ENCODE measurements around the gene IFNE. TPM values are rescaled to one million over a fixed set of nuclear protein-coding genes. Genes with fewer than 3 reads are reported as not detected.
"Not testable (repeated sequence)": the region's sequence is repeated elsewhere in the genome, so short reads cannot be mapped to it uniquely, and the experiment has no call there.

Gene IFNE
- total RNA-seq, 1 donor: 3.6 TPM

DNA sequence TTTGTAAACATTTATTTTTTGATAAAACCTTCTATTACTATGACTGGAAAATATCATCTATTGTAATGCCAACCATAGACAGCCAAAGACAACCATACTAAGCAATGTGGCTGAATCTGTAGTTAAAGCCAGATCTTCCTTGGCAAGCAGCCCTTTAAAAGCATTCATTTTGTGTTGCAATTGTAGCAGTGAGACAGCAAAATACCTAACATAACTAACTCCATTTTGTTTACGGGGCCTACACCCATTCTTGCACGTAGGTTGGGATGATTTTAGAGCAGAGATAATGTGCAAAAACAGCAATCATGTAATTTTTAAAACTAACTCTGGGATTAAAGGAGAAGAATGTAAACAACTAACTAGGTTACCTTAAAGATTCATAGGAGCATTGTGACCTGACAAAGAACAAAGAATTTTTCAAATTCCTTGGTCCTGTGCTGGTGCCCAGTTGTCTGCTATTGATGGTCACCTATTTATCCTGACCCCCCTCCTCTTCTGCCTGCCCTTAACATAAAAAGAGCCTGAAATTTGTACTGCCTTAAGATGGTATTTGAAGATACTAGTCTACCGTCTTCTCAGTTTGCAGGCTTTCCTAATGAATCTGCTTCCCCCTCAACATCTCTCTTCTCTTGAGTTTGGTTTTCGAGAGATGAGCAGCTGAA is 31.2 kb downstream of the IFNE start:
- H2AFZ ChIP-seq (ENCODE audit: low read length): no peak overlapping the region
- H3K9me3 ChIP-seq (ENCODE audit: low read depth, low read length): no peaks in the 10 kb centered on the region
- peaks cover 6% of the 10 kb centered on the region for H4K20me1 ChIP-seq (ENCODE audit: insufficient read depth, low read length)
- H3K27me3 ChIP-seq (ENCODE audit: insufficient read depth, low read length): no peaks in the 10 kb centered on the region
- H3K4me3 ChIP-seq (ENCODE audit: insufficient read depth, low read length): no peak overlapping the region
- peaks cover 29% of the 10 kb centered on the region for H3K36me3 ChIP-seq (ENCODE audit: insufficient read depth, low read length)
- H3K4me2 ChIP-seq (ENCODE audit: insufficient read depth, low read length): no peak overlapping the region
- H3K4me1 ChIP-seq (ENCODE audit: insufficient read depth, low read length): peaks cover 12% of the 10 kb centered on the region
- TF ChIP-seq CTCF (IDR thresholded peaks at IDR 0.05; ENCODE audit: extremely low read depth, low read depth, low read length): no peak
- H3K27ac ChIP-seq (ENCODE audit: low read depth, low read length): no peak overlapping the region
- peak; percentile 10 for DNase-seq (ENCODE audit: insufficient read length, low spot score, missing footprints)
- H3K79me2 ChIP-seq (ENCODE audit: insufficient read depth, low read length): no peaks in the 10 kb centered on the region

- H3K4me2 ChIP-seq (ENCODE audit: insufficient read depth, low read length); H4K20me1 ChIP-seq (ENCODE audit: insufficient read depth, low read length); H3K9me3 ChIP-seq (ENCODE audit: low read depth, low read length); H3K27me3 ChIP-seq (ENCODE audit: insufficient read depth, low read length); DNase-seq (ENCODE audit: insufficient read length, low spot score, missing footprints); H3K4me1 ChIP-seq (ENCODE audit: insufficient read depth, low read length); H3K27ac ChIP-seq (ENCODE audit: low read depth, low read length); H2AFZ ChIP-seq (ENCODE audit: low read length); H3K4me3 ChIP-seq (ENCODE audit: insufficient read depth, low read length); H3K79me2 ChIP-seq (ENCODE audit: insufficient read depth, low read length): not testable (repeated sequence)
- H3K36me3 ChIP-seq (ENCODE audit: insufficient read depth, low read length): peaks cover 13% of the 10 kb centered on the region
Measured at GRCh38 chr9:21449312-21449711, 32.8 kb downstream of the IFNE start.

DNA sequence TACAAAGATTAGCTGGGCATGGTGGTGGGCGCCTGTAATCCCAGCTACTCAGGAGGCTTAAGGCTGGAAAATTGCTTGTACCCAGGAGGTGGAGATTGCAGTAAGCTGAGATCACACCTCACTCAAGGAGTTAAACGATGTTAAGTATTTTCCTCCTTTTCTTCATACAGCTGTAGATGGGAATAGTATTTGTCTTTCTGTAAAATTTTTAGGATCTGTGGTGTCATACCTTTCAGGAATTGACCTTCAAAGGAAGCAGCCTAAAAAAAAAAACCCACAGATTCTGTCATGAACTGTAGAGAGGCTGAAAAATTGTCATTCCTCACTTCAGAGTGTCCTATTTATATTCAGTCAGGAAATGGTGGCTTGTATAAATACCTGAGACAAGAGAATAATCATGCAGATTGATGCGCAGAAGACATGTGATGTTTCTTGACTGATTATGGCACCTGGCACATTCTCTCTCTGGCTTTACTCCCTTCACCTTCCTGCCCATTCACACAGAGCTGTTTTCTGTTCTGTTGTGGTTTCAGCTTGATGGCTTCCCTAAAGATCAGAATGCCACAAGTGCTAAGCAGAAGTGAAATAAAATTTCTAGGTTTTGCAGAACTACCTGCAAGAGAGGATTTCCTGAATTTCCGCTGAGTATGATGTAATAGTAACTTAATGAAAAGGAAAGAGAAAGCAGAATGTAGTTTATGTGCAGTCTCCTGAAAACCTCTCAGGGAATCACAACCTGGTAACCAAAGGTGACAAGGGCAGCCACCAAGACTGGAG is 38.1 kb downstream of the IFNE start:
- H3K27ac ChIP-seq (ENCODE audit: low read depth, low read length): no peak overlapping the region
- H3K36me3 ChIP-seq (ENCODE audit: insufficient read depth, low read length): no peaks in the 10 kb centered on the region
- H3K79me2 ChIP-seq (ENCODE audit: insufficient read depth, low read length): no peaks in the 10 kb centered on the region
- no peaks in the 10 kb centered on the region for H3K4me1 ChIP-seq (ENCODE audit: insufficient read depth, low read length)
- no peak for DNase-seq (ENCODE audit: insufficient read length, low spot score, missing footprints)
- H2AFZ ChIP-seq (ENCODE audit: low read length): no peak overlapping the region
- no peaks in the 10 kb centered on the region for H3K27me3 ChIP-seq (ENCODE audit: insufficient read depth, low read length)
- TF ChIP-seq CTCF (IDR thresholded peaks at IDR 0.05; ENCODE audit: extremely low read depth, low read depth, low read length): no peak
- H3K4me3 ChIP-seq (ENCODE audit: insufficient read depth, low read length): no peak overlapping the region
- no peak overlapping the region for H3K4me2 ChIP-seq (ENCODE audit: insufficient read depth, low read length)
- H3K9me3 ChIP-seq (ENCODE audit: low read depth, low read length): peaks cover 2% of the 10 kb centered on the region
- H4K20me1 ChIP-seq (ENCODE audit: insufficient read depth, low read length): no peaks in the 10 kb centered on the region

DNA sequence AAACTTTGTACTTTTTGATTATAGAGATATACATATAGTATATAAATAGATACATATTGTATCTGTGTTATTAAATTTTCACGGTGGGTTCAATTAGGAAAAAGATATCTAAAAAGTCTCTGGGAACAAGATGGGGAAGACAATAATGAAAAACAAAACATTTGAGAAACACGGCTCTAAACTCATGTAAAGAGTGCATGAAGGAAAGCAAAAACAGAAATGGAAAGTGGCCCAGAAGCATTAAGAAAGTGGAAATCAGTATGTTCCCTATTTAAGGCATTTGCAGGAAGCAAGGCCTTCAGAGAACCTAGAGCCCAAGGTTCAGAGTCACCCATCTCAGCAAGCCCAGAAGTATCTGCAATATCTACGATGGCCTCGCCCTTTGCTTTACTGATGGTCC is 42.0 kb downstream of the IFNE start, which contains the start of gene IFNA1:
Gene IFNA1 (plus strand): TSS at position 301 of the 400 bp plus-strand sequence. CDS start 69 bp downstream, at position 370.
- Histone ChIP-seq H2AFZ (ENCODE audit: low read length) (no peak within 1 kb of the TSS), H3K27ac (ENCODE audit: low read depth, low read length) (no peak within 1 kb of the TSS), H3K79me2 (ENCODE audit: insufficient read depth, low read length) (no peaks in the 10 kb centered on the region), H3K4me1 (ENCODE audit: insufficient read depth, low read length) (no peaks in the 10 kb centered on the region), H3K4me2 (ENCODE audit: insufficient read depth, low read length) (no peak within 1 kb of the TSS), H3K4me3 (ENCODE audit: insufficient read depth, low read length) (no peak within 1 kb of the TSS), H3K27me3 (ENCODE audit: insufficient read depth, low read length) (no peaks in the 10 kb centered on the region), H3K36me3 (ENCODE audit: insufficient read depth, low read length) (no peaks in the 10 kb centered on the region), H3K9me3 (ENCODE audit: low read depth, low read length) (peaks cover 2% of the 10 kb centered on the region), H4K20me1 (ENCODE audit: insufficient read depth, low read length) (no peaks in the 10 kb centered on the region)
- no peak for TF ChIP-seq CTCF (IDR thresholded peaks at IDR 0.05; ENCODE audit: extremely low read depth, low read depth, low read length)
- no peak for DNase-seq (ENCODE audit: insufficient read length, low spot score, missing footprints)

DNA sequence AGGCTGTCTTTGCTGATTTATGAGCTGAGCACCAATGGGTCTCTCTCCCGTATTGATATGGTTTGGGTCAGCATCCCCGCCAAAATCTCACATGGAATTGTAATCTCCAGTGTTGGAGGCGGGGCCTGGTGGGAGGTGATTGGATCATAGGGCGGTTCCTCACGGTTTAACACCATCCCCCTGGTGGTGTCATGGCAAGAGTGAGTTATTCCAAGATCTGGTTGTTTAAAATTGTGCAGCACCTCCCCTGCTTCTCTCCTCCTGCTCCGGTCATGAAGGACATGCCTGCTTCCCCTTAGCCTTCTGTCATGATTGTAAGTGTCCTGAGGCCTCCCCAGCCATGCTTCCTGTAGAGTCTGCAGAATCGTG is 47.1 kb downstream of the IFNE start:
- not testable (repeated sequence) for H3K79me2 ChIP-seq (ENCODE audit: insufficient read depth, low read length); H3K36me3 ChIP-seq (ENCODE audit: insufficient read depth, low read length); H3K9me3 ChIP-seq (ENCODE audit: low read depth, low read length); DNase-seq (ENCODE audit: insufficient read length, low spot score, missing footprints); H3K27ac ChIP-seq (ENCODE audit: low read depth, low read length); H4K20me1 ChIP-seq (ENCODE audit: insufficient read depth, low read length); H3K4me1 ChIP-seq (ENCODE audit: insufficient read depth, low read length); H3K4me3 ChIP-seq (ENCODE audit: insufficient read depth, low read length); H3K4me2 ChIP-seq (ENCODE audit: insufficient read depth, low read length); H2AFZ ChIP-seq (ENCODE audit: low read length)
- peaks cover 11% of the 10 kb centered on the region for H3K27me3 ChIP-seq (ENCODE audit: insufficient read depth, low read length)

Measured in osteoblast (primary cell).